IMR-90 (cell line): Measurements from ENCODE around the gene RAB6D. TPM values are rescaled to one million over a fixed set of nuclear protein-coding genes. Genes with fewer than 3 reads are reported as not detected.

Experiments used
- ATAC-seq: fragments of 200-7000 bp; cut with Tn5 transposase; 2 replicates; pipeline ENCODE4 v1.9.1; 2020; ENCODE audit warnings: low read depth, mild to moderate bottlenecking, moderate library complexity
- BruUV-seq: library from RNA; stranded (reverse); fragments of 400-500 nt; replicated peaks from 2 replicates; lab custom pipeline; 2021; lab: Mats Ljungman, UMichigan
- CTCF ChIA-PET: fragments of 300-600 bp; formaldehyde crosslinking; extraction: SDS; loops from one replicate; lab custom pipeline; 2021; ENCODE audit warnings: antibody characterized with exemption; lab: Yijun Ruan, JAX
- POLR2A ChIA-PET: fragments of 300-600 bp; sonication (Branson Sonifier 250); formaldehyde crosslinking; loops from one replicate; lab custom pipeline; 2022; ENCODE audit warnings: antibody characterized with exemption; ENCODE audit not compliant: unreplicated experiment; lab: Charles Lee
- DNase-seq: peaks from one replicate; pipeline ENCODE4 v3.0.0; 2013
- H2AFZ ChIP-seq: replicated peaks from 2 replicates; pipeline ENCODE3; 2013; ENCODE audit warnings: low read length, mild to moderate bottlenecking; ENCODE audit not compliant: poor library complexity
- H2AK5ac ChIP-seq: 2 replicates; pipeline ENCODE4 v1.6.1; 2013; ENCODE audit warnings: low read depth, low read length, inconsistent platforms
- H2AK9ac ChIP-seq: replicated peaks from 2 replicates; pipeline ENCODE3; 2013; ENCODE audit warnings: mild to moderate bottlenecking, low read depth, low read length, moderate library complexity; ENCODE audit not compliant: poor library complexity
- H2BK120ac ChIP-seq: 2 replicates; pipeline ENCODE4 v1.6.1; 2013; ENCODE audit warnings: low read depth, low read length, inconsistent platforms
- H2BK15ac ChIP-seq: 3 replicates; pipeline ENCODE4 v1.6.1; 2013; ENCODE audit warnings: low read depth, low read length, inconsistent platforms
- H2BK20ac ChIP-seq: 2 replicates; pipeline ENCODE4 v1.6.1; 2013; ENCODE audit warnings: low read depth, mild to moderate bottlenecking, inconsistent platforms, low read length, moderate library complexity
- H2BK5ac ChIP-seq: 2 replicates; pipeline ENCODE4 v1.6.1; 2013; ENCODE audit warnings: mild to moderate bottlenecking, low read depth, low read length, inconsistent platforms; ENCODE audit not compliant: poor library complexity, severe bottlenecking
- H3K14ac ChIP-seq: replicated peaks from 2 replicates; pipeline ENCODE4 v1.6.1; 2013; ENCODE audit warnings: low read depth, low read length, inconsistent platforms
- H3K18ac ChIP-seq: 2 replicates; pipeline ENCODE4 v1.6.1; 2013; ENCODE audit warnings: low read depth, low read length, control low read depth
- H3K23ac ChIP-seq: 2 replicates; pipeline ENCODE4 v1.6.1; 2013; ENCODE audit warnings: low read depth, low read length, inconsistent platforms
- H3K27ac ChIP-seq: 2 replicates; pipeline ENCODE4 v1.5.1; 2013; ENCODE audit warnings: mild to moderate bottlenecking, control low read depth, low read length; ENCODE audit not compliant: insufficient read depth
- H3K27me3 ChIP-seq: 2 replicates; pipeline ENCODE4 v1.6.1; 2013; ENCODE audit warnings: low read length; ENCODE audit not compliant: control insufficient read depth, insufficient read depth
- H3K36me3 ChIP-seq: 2 replicates; pipeline ENCODE4 v1.6.1; 2013; ENCODE audit warnings: low read length, mixed read lengths; ENCODE audit not compliant: control insufficient read depth, insufficient read depth
- H3K4ac ChIP-seq: 2 replicates; pipeline ENCODE4 v1.6.1; 2013; ENCODE audit warnings: low read depth, low read length, inconsistent platforms
- H3K4me1 ChIP-seq: 2 replicates; pipeline ENCODE4 v1.6.1; 2013; ENCODE audit warnings: low read length, mixed read lengths; ENCODE audit not compliant: control insufficient read depth, insufficient read depth
- H3K4me2 ChIP-seq: 2 replicates; pipeline ENCODE4 v1.6.1; 2013; ENCODE audit warnings: low read depth, mild to moderate bottlenecking, control low read depth, low read length, moderate library complexity
- H3K4me3 ChIP-seq: 2 replicates; pipeline ENCODE4 v1.5.1; 2013; ENCODE audit warnings: low read depth, mild to moderate bottlenecking, control low read depth, low read length, moderate library complexity; ENCODE audit not compliant: insufficient read depth
- H3K56ac ChIP-seq: 2 replicates; pipeline ENCODE4 v1.6.1; 2013; ENCODE audit warnings: low read length, inconsistent platforms; ENCODE audit not compliant: insufficient read depth; ENCODE audit errors: extremely low read depth
- H3K79me1 ChIP-seq, 2 experiments: 2 replicates each; pipeline ENCODE4 v1.6.1; 2013; ENCODE audit warnings: low read length in 2 of 2, inconsistent platforms in 1 of 2, low read depth in 1 of 2
- H3K9ac ChIP-seq: 2 replicates; pipeline ENCODE4 v1.6.1; 2013; ENCODE audit warnings: low read depth, low read length, control low read depth
- H3K9me1 ChIP-seq: 2 replicates; pipeline ENCODE4 v1.6.1; 2013; ENCODE audit warnings: low read length, inconsistent platforms; ENCODE audit not compliant: insufficient read depth
- H3K9me3 ChIP-seq: 2 replicates; pipeline ENCODE4 v1.6.1; 2013; ENCODE audit warnings: low read length; ENCODE audit not compliant: control insufficient read depth, insufficient read depth
- H4K20me1 ChIP-seq: 2 replicates; pipeline ENCODE4 v1.6.1; 2013; ENCODE audit warnings: low read length, inconsistent platforms; ENCODE audit not compliant: insufficient read depth
- H4K5ac ChIP-seq: 2 replicates; pipeline ENCODE4 v1.6.1; 2013; ENCODE audit warnings: mild to moderate bottlenecking, low read depth, low read length, control low read depth
- H4K8ac ChIP-seq, 2 experiments: 2 replicates each; pipeline ENCODE4 v1.6.1; 2013; ENCODE audit warnings: low read depth in 2 of 2, low read length in 2 of 2, control low read depth in 1 of 2, inconsistent platforms in 1 of 2
- H4K91ac ChIP-seq: 2 replicates; pipeline ENCODE4 v1.6.1; 2013; ENCODE audit warnings: low read depth, low read length, inconsistent platforms; ENCODE audit not compliant: insufficient read depth
- MAFK ChIP-seq: IDR thresholded peaks from 2 replicates; pipeline ENCODE4 v1.6.1; 2012; ENCODE audit warnings: low read depth, low read length, improper control_type of control experiment
- RAD21 ChIP-seq: IDR thresholded peaks from 2 replicates; pipeline ENCODE4 v1.6.1; 2012; ENCODE audit warnings: low read length, improper control_type of control experiment
- WGBS, 2 experiments: methylation state at CpG; one replicate each; pipeline versions ENCODE4 v1.1.5 to v1.1.7; 2013; ENCODE audit warnings: missing lambda C conversion rate in 2 of 2; ENCODE audit not compliant: insufficient read length in 1 of 2; ENCODE audit errors: extremely low coverage in 2 of 2; 5-methylcytosine and 5-hydroxymethylcytosine counted together
- dilution Hi-C: fragments of 300-500 bp; cut with HindIII; formaldehyde crosslinking; loops from one replicate; pipeline ENCODE4 v1.14.3; 2018; ENCODE audit warnings: low sequenced_read_pairs; ENCODE audit not compliant: unreplicated experiment
- in situ Hi-C: fragments of 300-500 bp; cut with MboI; formaldehyde crosslinking; loops from 3 replicates; pipeline ENCODE4 v1.14.3; 2019; ENCODE audit warnings: low sequenced_read_pairs, inconsistent platforms, mixed read lengths
- intact Hi-C: fragments of 100-400 bp; cut with micrococcal nuclease; formaldehyde crosslinking; loops from 2 replicates; pipeline ENCODE4 v1.10.0; 2022
- polyA plus RNA-seq, 3 experiments: library from polyadenylated mRNA; depleted of rRNA; stranded (reverse); fragments of >200 nt; gene quantifications; 2 replicates each; pipeline ENCODE4 v1.2.3, GENCODE V29; 2012; ENCODE audit warnings: low replicate concordance in 1 of 3
- total RNA-seq: library from RNA; depleted of rRNA; stranded (reverse); fragments of >200 nt; gene quantifications from 2 replicates; pipeline ENCODE4 v1.2.3, GENCODE V29; 2012

RAB6D gene
- total and polyA plus RNA-seq, 2 of the 4 experiments (the other 2 are of a cell fraction) = not detected

DNA sequence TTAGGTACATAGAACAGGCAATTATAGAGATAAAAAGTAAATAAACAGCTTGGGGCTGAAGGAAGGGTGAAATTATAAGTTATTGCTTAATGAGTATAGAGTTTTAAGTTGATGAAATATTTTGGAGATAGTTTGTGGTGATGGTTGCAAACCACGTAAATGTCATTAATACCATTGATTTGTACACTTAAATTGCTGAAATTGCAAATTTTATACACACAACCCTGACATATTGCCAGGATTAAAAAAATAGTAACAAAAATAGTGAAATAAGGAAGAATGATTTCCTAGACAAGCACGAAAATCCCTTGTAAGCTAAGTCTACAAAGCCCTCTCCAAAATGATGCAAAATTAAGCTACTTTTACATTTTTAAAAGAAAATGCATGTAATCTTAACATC, 46.2 kb upstream of the RAB6D start:
- no peak overlapping the region for H3K4me3 ChIP-seq
- DNase-seq (no peak), ATAC-seq (no peak)
- H3K79me1 ChIP-seq = no peaks in the 10 kb centered on the region
- H2AFZ ChIP-seq = no peak overlapping the region
- POLR2A ChIA-PET = no interaction called here
- H3K23ac ChIP-seq = no peak overlapping the region
- no peaks in the 10 kb centered on the region for H3K9me1 ChIP-seq
- no peak overlapping the region for H3K18ac ChIP-seq
- H2AK9ac ChIP-seq = no peak overlapping the region
- H2BK120ac ChIP-seq = no peak overlapping the region
- no peak overlapping the region for H3K4me2 ChIP-seq
- H2AK5ac ChIP-seq = no peak overlapping the region
- H3K27me3 ChIP-seq = peaks cover 23% of the 10 kb centered on the region
- no peaks in the 10 kb centered on the region for H4K20me1 ChIP-seq
- no peak overlapping the region for H3K4ac ChIP-seq
- no peak overlapping the region for H3K27ac ChIP-seq
- TF ChIP-seq MAFK (peak; percentile 84), RAD21 (no peak)
- in situ Hi-C loops (loop anchor here (10.0 to 25.0 kb wide), 3 partner anchors 265 to 735 kb away; no protein-coding TSS in a partner anchor), dilution Hi-C loops (no loop called here), intact Hi-C loops (no loop called here)
- H2BK15ac ChIP-seq = no peak overlapping the region
- H3K36me3 ChIP-seq = no peaks in the 10 kb centered on the region
- no peak overlapping the region for H3K14ac ChIP-seq
- no peaks in the 10 kb centered on the region for H3K4me1 ChIP-seq
- H3K56ac ChIP-seq = no peak overlapping the region
- WGBS, 2 experiments = no CpG with 5 or more reads among the region's 2 CpGs
- CTCF ChIA-PET = no interaction called here
- no peak overlapping the region for H4K8ac ChIP-seq
- no peak overlapping the region for H2BK20ac ChIP-seq
- H2BK5ac ChIP-seq = no peak overlapping the region
- H4K5ac ChIP-seq = no peak overlapping the region
- H3K9me3 ChIP-seq = no peaks in the 10 kb centered on the region
- no peak overlapping the region for H4K91ac ChIP-seq
- BruUV-seq = no TSS peak
- no peak overlapping the region for H3K9ac ChIP-seq
